GM20000 (cell line): Measurements from ENCODE around the gene EMILIN1.
"Not testable (repeated sequence)": the region's sequence is repeated elsewhere in the genome, so short reads cannot be mapped to it uniquely, and the experiment has no call there.

Source experiments
- DNase-seq: peaks from one replicate; pipeline ENCODE4 v3.0.0; 2012; ENCODE audit warnings: low spot score
- CTCF ChIP-seq: IDR thresholded peaks from 2 replicates; pipeline ENCODE4 v1.5.1; 2012; ENCODE audit warnings: mild to moderate bottlenecking, control low read depth; ENCODE audit errors: extremely low read depth, missing control alignments

EMILIN1 gene

DNA sequence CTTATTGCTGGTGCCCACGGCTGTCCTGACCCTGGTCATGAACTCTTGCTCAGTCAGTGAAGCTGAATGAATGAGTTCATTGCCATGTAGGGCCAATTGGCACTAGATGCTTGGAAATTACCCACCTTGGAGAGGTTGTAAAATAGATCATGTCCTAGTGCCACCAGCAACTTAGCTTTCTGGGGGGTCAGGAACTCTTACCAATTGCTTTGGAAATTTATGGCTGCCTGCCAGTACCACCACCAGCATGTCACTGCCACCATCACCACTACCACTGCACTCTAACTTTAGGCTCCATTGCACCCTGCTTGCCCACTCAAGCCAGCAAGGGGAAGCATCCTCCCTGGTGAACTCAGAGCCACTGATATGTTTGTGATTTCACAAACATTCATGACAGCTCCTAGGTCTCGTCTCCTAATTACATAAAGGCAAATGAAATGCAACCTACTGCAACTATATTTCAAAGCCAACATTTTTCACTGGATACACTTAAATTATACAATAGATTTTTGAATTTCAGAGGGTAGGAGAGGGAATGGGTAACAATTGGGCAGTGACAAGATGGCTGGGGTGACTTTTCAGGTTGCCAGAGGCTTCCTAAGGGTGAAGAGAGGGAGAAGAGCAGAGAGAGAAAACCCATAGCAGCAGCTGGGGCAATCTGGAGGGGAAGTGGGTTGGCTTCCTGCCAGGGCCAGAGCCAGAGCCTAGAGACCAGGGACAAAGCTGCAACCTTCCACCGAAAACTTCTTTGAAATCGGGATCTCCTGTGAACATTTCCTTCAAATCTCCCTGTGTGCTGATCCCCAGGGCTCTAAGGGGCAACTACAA is 3.5 kb upstream of the EMILIN1 start:
- no peak for DNase-seq
- TF ChIP-seq CTCF: no peak

GRCh38 chr2:27075566-27075871 is 2.9 kb upstream of the EMILIN1 start:
- not testable (repeated sequence) for DNase-seq

DNA sequence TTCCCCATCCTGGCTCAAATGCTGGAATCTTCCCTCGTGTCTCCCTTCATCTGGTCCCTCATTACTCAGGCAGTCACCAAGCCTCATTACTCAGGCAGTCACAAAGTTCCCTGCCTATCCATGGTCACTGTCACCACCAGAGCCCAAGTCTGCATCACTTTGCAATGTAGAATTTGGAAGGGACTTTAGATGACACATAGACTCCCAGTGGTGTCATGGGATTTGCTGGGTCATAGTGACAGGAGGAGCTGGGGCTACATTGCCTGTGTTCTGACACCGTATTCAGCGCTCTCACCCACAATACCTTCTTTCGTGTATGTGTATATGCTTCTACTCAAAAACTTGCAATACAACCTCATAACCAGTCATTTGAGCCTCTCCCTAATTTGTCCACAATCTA is 2.1 kb upstream of the EMILIN1 start:
- no peak for DNase-seq
- no peak for TF ChIP-seq CTCF

DNA sequence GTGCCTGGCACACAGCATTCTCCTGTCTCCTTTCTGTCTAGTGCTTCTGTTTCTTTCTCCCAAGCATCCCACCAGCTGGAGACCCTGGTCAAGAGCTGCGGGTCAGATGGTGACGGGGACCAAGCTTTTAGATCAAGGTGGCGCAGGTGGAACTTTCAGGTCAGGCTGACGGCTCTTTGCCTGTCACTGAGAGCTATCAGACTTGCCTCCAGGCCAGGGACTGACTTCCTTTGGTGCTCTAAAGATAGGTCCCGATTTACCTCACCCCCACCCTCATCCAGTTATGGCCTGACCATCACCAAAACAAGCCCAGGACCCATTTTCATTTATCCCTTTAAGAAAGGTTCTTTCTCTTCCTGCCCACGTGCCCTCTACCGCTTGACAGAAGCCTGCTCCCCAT is 1.2 kb upstream of the EMILIN1 start:
- DNase-seq: no peak
- TF ChIP-seq CTCF: no peak

GRCh38 chr2:27079233-27080139 is 1.1 kb downstream of the EMILIN1 start:
- no peak for TF ChIP-seq CTCF
- DNase-seq: no peak

DNA sequence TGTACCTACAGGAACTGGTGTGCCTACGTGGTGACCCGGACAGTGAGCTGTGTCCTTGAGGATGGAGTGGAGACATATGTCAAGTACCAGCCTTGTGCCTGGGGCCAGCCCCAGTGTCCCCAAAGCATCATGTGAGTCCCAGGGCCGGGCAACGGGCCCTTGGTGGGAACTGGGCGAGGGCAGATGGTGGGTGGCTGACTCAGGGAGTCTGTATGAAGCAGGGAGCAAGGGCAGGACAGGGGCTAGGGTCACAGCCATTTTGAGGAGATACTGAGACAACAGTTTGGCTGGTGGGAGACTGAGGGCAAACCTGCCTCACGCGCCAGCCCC is 1.7 kb downstream of the EMILIN1 start:
- no peak for DNase-seq
- TF ChIP-seq CTCF: no peak

DNA sequence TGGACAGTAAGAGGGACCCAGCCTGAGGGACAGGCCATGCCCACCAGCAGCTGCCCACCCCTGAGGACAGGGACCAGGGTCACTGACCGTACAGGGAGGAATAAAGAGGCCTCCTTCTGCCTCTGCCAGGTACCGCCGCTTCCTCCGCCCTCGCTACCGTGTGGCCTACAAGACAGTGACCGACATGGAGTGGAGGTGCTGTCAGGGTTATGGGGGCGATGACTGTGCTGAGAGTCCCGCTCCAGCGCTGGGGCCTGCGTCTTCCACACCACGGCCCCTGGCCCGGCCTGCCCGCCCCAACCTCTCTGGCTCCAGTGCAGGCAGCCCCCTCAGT is 2.2 kb downstream of the EMILIN1 start:
- no peak for TF ChIP-seq CTCF
- no peak for DNase-seq
